B cell (primary cell): ENCODE measurements around the gene CCDC57.

Experiments
- CTCF ChIP-seq: fragments of 200-600 bp; IDR thresholded peaks from one replicate; pipeline ENCODE4 v1.8.0; 2022; ENCODE audit warnings: antibody characterized with exemption, mild to moderate bottlenecking
- EZH2 ChIP-seq: IDR thresholded peaks from 2 replicates; pipeline ENCODE4 v1.6.1; 2012; ENCODE audit warnings: borderline replicate concordance, low read depth, mild to moderate bottlenecking, moderate library complexity, low read length; ENCODE audit not compliant: insufficient read depth, poor library complexity, severe bottlenecking

- TF ChIP-seq CTCF (no peak), EZH2 (no peak)
These were observed 156.5 kb downstream of the CCDC57 start for GRCh38 chr17:82055965-82056728.
